NCI-H460 (cell line): Measurements from ENCODE around the gene RAD51. TPM values are rescaled to one million over a fixed set of nuclear protein-coding genes. Genes with fewer than 3 reads are reported as not detected.

Source experiments
- DNase-seq: peaks from one replicate; pipeline ENCODE4 v3.0.0-alpha.2; 2016; ENCODE audit warnings: low read depth; ENCODE audit errors: extremely low read depth
- total RNA-seq: library from RNA; depleted of rRNA; stranded (reverse); fragments of >200 nt; shearing (Covaris generic); gene quantifications from 2 replicates; pipeline ENCODE4 v1.2.3, GENCODE V29; 2014

RAD51 gene
- total RNA-seq, 1 experiment from 2014 or later = 7.1 TPM

DNA sequence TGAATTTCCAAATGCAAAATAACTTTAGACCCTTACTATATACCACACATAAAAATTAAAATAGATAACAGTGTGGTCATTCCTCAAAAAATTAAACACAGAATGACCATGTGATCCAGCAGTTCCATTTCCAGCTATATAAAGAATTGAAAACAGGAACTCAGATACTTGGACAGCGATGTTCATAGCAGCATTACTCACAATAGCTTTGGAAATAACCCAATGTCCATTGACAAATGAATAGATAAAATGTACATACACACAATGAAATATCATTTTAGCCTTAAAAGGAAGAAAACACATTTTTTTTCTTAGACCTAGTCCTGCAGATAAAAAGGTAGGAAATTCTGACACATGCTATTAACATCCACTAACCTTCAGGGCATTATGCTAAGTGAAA lies 26.7 kb downstream of the RAD51 start:
- DNase-seq = no peak

DNA sequence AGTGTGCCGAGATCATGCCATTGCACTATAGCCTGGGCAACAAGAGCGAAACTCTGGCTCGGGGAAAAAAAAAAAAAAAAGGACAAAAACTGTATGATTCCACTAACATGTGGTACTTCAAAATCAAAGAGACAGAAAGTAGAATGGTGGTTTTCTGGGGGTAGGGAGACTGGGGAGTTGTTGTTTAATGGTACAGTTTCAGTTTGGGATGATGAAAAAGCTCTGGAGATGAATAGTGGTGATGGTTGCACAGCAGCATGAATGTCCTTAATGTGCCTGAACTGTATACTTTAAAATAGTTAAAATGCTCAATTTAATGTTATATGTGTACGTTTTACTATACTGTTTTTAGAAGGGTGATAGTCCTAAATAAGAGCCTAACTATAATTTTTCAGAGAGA lies 27.4 kb downstream of the RAD51 start:
- DNase-seq = no peak

DNA sequence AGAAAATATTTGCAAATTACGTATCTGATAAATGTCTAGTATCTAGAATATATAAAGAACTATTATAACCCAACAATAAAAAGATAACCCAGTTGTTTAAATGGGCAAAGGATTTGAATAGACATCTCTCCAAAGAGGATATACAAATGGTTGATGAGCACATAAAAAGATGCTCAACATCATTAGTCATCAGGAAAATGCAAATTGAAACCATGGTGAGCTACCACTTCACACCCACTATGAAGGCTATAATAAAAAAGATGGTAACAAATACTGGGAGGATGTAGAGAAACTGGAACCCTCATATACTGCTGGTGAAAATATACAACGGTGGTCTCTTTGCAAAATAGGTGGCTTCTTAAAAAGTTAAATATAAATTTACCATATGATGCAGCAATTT lies 28.0 kb downstream of the RAD51 start:
- DNase-seq = no peak

DNA sequence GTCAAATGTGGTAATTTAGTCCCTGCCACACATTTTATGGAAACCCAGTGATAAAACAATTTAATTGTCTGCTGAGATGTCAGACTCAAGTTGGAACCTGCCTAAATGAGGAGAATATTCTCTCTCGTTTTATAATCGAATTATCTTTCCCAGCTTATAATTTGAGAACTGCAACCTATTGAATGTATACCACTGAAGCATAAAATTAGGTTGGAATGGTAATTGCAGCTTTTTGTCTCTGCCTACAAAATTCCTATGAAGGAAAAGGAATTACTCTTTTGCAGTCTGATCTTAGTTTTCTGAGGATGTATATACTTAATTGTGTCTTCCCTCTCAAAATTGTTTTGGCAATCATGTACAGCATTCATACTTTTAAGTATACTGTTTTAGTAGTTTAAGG lies 28.9 kb downstream of the RAD51 start:
- DNase-seq = no peak

DNA sequence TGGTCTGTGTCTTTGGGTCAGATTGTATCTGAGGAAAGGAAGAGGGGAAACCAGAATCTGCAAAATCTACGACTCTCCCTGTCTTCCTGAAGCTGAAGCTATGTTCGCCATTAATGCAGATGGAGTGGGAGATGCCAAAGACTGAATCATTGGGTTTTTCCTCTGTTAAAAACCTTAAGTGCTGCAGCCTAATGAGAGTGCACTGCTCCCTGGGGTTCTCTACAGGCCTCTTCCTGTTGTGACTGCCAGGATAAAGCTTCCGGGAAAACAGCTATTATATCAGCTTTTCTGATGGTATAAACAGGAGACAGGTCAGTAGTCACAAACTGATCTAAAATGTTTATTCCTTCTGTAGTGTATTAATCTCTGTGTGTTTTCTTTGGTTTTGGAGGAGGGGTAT lies 36.1 kb downstream of the RAD51 start:
- DNase-seq = no peak

DNA sequence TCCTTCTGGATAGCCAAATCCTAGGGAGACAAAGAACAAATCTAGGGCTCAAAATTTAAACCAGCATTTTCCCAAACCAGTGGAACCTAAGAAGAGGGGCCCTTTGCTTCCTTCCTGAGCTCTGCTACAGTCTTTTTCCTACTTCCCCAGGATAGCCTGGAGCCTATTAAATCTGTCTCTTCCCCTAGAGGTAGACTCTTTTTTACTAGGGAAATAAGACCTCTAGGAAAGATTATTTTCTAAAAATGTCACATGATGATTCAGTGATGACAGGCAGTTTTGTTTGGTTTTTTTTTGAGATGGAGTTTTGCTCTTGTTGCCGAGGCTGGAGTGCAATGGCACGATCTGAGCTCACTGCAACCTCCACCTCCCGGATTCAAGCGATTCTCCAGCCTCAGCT lies 41.6 kb downstream of the RAD51 start:
- no peak for DNase-seq

DNA sequence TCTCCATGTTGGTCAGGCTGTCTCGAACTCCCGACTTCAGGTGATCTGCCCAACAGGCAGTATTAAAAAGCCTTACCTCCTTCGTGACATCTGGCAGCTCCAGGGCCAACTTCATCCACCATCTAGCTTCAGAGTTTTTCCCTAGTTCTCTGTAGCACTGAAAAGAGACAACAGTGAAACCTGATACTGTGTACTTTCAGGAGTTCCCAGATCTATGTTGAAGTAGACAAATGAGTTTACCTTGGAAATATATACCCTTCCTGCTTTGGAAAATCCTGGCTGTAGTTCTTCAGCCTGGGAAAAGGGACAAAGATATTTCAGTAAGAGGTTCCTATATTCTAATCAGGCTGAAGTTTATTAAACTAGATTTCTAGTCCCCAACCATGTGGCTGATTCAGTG lies 42.1 kb downstream of the RAD51 start:
- DNase-seq = no peak

DNA sequence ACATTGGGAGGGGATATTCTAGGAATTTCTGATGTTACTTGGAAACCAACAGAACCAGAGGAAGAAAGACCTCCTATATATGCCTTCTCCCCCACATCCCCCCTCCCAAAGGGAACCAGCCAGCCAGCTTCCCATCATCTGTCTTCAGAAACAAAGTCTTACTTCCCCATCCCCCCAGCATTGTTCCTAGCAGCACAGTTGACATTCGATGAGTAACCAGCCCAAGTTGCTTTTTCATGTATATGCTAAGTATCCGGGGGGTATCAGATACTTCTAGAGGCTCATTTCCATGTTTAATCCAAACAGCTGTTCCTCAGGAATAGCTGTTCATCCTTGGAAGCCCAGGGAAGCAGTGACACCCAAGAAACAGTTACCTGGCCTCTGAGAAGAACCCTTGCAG lies 44.1 kb downstream of the RAD51 start:
- DNase-seq = no peak

DNA sequence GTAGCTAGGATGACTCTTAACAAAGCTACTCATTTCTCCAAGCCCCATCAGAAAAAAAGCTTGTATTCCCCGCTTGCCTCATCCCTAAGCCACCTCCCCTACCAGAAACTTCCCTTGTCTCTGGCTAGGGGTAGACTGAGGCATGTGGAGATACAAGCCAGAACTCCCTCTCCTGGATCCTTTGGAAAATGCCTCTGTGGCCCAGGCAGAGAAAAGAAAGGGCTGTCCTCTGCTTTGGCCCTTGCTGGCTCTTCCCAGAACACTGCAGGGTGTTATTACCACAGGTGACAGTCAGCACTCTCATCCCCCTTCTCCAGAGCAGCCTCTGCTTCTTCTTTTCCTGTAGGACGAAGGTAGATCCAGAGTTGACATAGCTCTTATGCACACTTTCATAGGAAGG lies 44.9 kb downstream of the RAD51 start:
- DNase-seq = no peak

DNA sequence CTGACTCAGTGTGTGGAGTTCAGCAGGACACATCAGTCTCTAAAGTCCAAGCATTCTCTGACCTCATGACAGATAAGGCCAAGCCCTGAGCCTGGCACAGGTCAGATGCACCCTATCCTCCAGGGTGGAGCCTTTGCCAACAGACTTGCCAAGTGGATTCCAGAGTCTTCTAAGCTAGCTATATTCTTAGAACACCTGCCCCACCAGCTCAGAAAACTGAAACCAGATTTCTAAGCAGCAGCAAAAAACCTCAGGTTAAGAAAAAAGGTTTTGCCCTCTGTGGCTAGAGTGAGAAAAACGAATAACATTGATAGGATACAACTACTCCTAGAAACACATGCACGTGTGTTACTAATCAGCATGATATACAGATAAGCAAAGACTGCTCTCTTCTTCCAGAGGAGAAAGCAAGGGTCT lies 48.5 kb downstream of the RAD51 start:
- DNase-seq = no peak

DNA sequence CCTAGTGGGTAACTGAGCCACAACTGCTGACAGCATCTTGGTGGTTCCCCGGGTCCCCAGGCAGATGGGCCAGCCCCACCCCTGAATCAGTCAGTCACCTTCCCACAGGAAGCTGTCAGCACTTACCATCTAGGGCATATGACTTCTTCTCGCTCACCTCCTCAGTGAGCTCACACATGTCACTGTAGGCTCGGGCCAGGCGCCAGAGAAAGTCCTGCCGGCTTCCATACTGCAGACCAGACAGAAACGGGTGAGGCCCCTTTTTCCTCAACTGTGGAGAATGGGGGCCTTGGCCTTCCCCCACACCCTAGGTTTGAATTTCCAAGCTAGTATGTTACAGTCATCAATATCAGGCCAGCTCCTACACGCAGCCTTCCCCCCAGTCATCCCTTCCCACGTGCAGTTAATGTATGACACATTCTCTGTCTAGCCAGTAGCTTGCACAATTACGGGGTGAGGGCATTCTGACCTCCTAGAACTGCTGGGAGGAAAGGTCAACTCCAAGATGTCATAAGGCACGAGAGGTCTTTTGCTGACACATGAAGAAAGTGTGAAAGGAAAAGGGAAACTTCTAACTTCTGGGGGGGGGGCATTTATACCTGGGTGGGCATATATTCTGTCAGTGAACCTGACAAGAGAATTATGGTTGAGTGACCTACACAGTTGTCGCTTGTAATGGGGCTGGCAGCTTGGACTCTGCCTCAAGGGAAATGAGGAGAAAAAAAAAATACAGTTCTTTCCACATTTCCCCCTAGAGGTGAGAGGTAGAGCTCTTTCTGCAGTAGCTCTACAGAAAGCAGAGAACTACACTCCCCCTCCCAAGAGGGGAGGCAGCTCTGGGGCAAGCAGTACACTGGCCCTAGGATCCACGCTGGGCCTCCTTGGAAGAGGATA lies 49.2 kb downstream of the RAD51 start:
- DNase-seq = no peak

DNA sequence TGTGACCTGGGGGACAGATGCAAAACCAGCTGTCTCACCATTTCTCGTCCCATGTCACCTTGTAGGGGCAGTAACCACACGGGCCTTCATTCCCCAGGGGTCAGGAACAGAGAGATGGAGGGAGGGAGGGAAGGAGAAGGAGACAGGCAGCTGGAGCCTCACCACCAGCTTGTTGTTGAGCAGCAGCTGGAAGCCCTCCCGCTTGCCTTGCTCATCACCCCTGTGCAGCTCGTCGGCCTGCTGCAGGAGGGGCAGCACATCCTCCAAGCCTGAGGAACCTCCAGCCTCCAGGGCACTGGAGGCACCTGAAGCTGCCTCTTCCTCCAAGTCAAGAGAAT lies 49.8 kb downstream of the RAD51 start:
- no peak for DNase-seq

DNA sequence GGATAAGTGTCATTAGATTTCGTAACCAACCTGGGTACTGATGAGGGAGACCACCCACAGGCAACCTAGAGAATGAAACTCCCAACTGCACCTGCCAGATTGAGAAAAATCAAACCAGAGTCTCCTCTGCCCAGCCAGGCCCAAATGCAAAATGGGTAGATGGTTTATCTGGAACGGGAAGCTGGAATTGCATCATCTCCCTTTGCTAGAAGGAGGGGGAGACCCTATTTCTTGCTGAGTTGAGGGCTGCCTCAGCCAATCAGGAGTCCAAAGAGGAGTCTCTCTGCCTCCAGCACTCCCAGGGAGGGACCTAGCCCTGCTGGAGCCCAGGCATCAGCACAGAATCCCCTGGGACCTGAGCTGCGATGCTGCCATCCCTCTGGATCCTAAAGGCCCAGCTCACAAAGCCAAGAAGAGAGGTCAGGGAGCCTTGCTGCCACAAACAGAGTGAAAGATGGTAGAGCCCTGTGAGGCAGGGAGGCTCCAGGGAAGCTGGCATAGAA lies 52.0 kb downstream of the RAD51 start:
- no peak for DNase-seq

DNA sequence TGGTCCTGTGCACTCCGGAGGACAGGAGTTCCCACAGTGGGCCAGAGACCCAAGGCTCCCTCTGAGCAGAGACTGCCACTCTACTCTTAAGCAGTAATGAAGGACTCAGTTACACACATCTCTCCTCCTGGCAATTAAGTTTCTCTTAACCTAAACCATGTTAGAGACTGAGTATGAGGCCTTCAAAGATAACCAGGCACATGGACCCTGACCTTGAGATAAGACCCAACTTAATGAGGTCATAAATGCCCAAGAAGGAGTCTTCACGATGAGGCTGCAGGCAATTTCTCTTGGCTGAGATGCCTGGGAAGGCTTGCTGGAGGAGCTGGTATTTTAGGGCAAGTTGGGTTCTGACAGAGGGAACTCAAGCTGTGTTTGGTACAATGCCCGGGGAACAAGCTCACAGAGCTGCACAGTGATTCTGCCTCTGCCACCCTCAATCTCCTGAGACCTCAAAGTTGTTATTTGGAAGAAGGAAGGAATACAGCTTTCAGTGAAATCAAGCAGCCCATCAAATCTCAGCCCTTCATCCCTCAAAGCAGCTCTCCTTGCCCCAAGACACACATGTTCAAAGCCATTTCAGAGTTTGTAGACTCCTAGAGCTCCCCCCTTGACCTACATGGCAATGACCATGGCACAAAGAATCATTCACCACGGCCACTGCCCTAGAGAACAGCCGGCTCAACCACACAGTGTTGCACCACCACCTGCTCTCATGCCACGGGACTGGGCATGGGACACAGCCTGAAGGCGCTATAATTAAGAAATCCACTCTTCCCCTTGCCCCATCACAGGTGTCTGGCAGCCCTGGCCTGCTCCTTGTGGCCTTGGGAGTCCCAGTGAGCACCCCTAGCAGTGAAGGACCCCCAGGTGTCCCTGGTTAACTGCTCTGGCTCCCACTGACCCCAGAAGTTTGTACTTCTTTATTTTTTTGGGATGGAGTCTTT lies 53.0 kb downstream of the RAD51 start:
- no peak for DNase-seq

DNA sequence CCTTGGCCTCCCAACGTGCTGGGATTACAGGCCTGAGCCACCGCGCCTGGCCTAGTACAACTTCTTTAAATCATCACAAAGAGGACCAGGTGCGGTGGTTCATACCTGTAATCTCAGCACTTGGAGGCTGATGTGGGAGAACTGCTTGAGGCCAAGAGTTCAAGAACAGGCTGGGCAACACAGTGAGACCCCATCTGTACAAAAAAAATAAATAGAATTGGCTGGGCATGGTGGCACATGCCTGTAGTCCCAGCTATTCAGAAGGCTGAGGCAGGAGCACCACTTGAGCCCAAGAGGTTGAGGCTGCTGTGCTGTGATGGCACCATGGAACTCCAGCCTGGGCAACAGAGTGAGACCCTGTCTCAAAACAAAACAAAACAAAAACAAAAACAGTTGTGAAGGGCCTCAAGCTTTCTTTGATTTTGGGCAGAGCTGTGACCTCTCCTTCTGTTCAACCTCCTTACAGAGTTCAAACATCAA lies 54.2 kb downstream of the RAD51 start:
- no peak for DNase-seq

DNA sequence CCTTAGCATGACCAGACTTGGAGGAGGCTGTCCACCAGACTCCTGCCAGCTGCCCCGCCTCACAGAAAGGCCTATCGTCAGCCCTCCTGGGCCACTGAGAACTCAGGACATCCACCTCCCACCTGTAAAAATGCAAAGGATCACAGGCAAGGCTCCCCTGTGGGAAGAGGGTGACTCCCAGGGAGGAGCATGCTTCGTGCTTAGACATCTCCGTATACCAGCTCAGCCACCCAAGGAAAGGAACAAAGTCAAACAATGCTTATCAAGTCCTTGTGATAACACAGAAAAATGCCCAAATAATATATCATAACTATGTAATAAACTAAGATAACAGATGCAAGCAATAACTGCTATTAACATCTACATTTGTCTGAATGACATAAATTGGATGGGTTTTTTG lies 55.9 kb downstream of the RAD51 start:
- DNase-seq = no peak

DNA sequence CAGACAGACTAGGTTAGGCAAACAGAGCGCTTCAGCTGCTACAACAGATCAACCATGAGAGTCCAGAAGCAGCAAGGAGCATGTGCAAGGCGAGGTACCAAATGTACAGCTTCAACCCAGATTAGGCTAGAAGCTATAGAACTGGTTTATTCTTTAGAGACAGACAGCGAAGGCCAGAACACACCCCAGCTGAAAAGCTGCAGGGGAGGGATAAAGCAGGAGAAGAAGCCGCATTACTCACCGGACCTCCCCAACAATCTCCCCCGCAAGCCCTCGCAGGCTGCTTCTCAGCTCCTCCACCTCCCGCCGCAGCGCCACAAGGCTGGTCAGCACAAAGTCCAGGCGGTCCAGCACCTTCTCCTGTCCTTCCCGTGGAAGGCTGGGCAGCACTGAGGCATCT lies 56.8 kb downstream of the RAD51 start:
- no peak for DNase-seq

DNA sequence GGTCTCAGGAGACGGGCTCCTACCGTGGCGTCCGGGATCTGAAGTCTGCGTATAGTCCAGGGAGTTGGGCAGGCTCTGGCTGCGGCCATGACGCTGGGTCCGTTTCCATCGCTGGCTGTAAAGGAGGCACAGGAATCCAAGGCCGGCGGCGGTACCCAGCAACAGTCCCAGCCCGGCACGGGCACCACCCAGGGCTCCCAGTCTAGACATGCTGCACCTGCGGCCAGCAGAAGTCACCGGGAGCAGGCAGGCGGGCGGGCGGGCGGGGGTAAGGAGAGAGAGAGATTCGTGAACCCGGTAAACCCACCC lies 59.6 kb downstream of the RAD51 start:
- no peak for DNase-seq

DNA sequence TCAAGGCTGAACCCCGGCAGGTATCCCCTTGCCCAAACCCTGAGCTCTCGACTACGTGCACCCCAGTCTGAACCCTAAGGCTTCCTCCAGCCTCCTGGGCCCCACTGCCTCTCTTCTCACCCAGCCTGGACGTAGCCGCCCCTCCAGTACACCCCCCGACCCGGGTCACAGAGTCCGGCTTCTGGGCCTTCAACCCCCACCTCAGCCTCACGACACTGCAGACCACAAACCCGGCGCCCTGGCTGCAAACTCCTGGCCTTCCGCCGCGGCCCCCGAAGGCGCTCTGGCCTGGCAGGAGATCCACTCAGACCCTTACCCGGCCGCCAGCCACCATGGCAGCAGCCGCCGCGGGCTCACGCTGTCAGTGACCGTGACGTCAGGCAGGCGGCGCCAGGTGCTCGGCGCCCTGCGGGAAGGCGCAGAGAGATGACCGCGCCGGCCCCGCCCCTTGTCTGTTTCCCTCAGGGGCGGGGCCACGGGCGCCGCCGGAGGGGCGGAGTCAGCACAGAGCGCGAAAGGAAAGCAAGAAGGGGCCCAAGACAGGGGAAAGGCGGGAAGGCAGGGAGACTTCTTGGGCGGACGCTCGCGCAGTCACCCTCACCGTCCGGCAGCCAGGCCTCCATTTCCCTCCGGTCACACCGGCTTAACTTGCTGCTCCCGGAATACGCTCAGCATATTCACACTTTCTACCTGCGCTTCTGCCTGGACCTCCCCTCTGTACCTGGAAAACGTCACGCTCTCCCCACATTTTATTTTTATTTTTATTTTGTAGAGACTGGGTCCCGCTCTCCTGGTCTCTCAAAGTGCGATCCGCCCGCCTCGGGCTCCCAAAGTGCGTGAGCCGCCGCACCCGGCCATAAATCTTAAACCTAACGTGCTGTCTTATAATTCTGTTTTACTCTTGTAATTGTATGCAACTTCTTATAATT lies 60.2 kb downstream of the RAD51 start, which contains the start of gene RMDN3:
Gene RMDN3 (minus strand): TSS at position 372 of the 929 bp plus-strand sequence. CDS start 471 bp downstream, outside the sequence.
- peak; percentile 87 for DNase-seq

DNA sequence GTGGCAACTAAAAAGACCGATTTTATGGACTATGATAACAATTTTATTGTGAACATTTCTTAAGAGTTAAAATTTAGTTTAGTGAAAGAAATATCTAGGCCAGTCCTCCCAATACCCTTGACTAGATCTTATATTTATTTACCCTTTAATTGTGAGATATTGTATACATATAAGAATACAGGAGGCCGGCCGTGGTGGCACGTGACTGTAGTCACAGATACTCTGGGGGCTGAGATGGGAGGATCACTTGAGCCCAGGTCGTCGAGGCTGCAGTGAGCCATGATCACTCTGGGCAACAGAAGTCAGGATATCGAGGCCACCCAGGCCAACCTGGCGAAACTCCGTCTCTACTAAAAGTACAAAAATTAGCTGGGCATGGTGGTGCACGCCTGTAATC lies 60.8 kb downstream of the RAD51 start:
- DNase-seq = no peak
